Measurements from ENCODE around the gene WRAP73.

Gene WRAP73

GRCh38 chr1:3609016-3609768, 40.7 kb downstream of the WRAP73 start:
- no peaks in the 10 kb centered on the region for H3K36me3 Mint-ChIP-seq (ENCODE audit: low read depth)
- no peak overlapping the region for H3K27ac Mint-ChIP-seq
- no peaks in the 10 kb centered on the region for H3K9me3 Mint-ChIP-seq
- H3K4me1 Mint-ChIP-seq = peaks cover 64% of the 10 kb centered on the region
- peaks cover 8% of the 10 kb centered on the region for H3K27me3 Mint-ChIP-seq (ENCODE audit: low read depth, poor library complexity)
- DNase-seq = no peak
- H3K4me3 Mint-ChIP-seq = peak overlapping the region; percentile 85
- TF ChIP-seq CTCF (IDR thresholded peaks at IDR 0.05) = no peak

GRCh38 chr1:3608154-3608553, 41.7 kb downstream of the WRAP73 start:
- Mint-ChIP-seq H3K9me3 (no peaks in the 10 kb centered on the region), H3K27ac (no peak overlapping the region), H3K27me3 (ENCODE audit: low read depth, poor library complexity) (peaks cover 5% of the 10 kb centered on the region), H3K4me3 (no peak overlapping the region), H3K4me1 (peaks cover 54% of the 10 kb centered on the region), H3K36me3 (ENCODE audit: low read depth) (no peaks in the 10 kb centered on the region)
- no peak for DNase-seq
- no peak for TF ChIP-seq CTCF (IDR thresholded peaks at IDR 0.05)

- Mint-ChIP-seq H3K4me1 (peaks cover 49% of the 10 kb centered on the region), H3K9me3 (no peaks in the 10 kb centered on the region), H3K36me3 (ENCODE audit: low read depth) (no peaks in the 10 kb centered on the region), H3K4me3 (no peak overlapping the region), H3K27ac (no peak overlapping the region), H3K27me3 (ENCODE audit: low read depth, poor library complexity) (peaks cover 5% of the 10 kb centered on the region)
- DNase-seq = no peak
- TF ChIP-seq CTCF (IDR thresholded peaks at IDR 0.05) = no peak
These were observed 42.2 kb downstream of the WRAP73 start for GRCh38 chr1:3607703-3608065.

GRCh38 chr1:3606779-3607702, 42.9 kb downstream of the WRAP73 start:
- Mint-ChIP-seq H3K4me3 (no peak overlapping the region), H3K4me1 (peaks cover 43% of the 10 kb centered on the region), H3K9me3 (no peaks in the 10 kb centered on the region), H3K27me3 (ENCODE audit: low read depth, poor library complexity) (no peaks in the 10 kb centered on the region), H3K27ac (no peak overlapping the region), H3K36me3 (ENCODE audit: low read depth) (no peaks in the 10 kb centered on the region)
- no peak for TF ChIP-seq CTCF (IDR thresholded peaks at IDR 0.05)
- no peak for DNase-seq

- no peak for DNase-seq
- H3K27me3 Mint-ChIP-seq (ENCODE audit: low read depth, poor library complexity) = no peaks in the 10 kb centered on the region
- no peaks in the 10 kb centered on the region for H3K9me3 Mint-ChIP-seq
- no peak for TF ChIP-seq CTCF (IDR thresholded peaks at IDR 0.05)
- peaks cover 45% of the 10 kb centered on the region for H3K4me1 Mint-ChIP-seq
- no peak overlapping the region for H3K4me3 Mint-ChIP-seq
- H3K36me3 Mint-ChIP-seq (ENCODE audit: low read depth) = no peaks in the 10 kb centered on the region
- no peak overlapping the region for H3K27ac Mint-ChIP-seq
These were observed 44.7 kb downstream of the WRAP73 start for GRCh38 chr1:3604997-3605823.

Measured in nephron progenitor cell (in vitro differentiated cells).